ENCODE measurements around the gene IFI16.
"Not testable (repeated sequence)": the region's sequence is repeated elsewhere in the genome, so short reads cannot be mapped to it uniquely, and the experiment has no call there.

The IFI16 gene

DNA sequence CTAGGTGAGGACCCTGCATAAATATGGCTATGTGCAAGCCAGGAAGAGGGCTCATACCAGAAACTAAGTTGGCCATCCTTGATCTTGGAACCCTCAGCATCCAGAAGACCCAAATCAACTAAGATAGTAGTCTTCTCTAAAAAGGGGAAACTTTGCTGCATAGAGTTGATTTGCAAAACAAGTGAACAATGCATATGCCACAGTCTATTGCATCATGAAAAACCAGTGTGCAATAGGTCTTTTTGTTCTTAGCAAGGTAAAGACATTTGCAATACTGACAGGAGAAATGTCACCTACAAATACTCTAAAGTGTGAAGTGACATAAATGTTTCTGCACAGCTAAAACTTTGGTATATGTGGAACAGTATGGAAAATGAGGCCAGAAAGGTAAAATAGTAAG, 2.0 kb upstream of the IFI16 start:
- DNase-seq (ENCODE audit: low read depth in 2 of 2, low spot score in 1 of 2): no peak

DNA sequence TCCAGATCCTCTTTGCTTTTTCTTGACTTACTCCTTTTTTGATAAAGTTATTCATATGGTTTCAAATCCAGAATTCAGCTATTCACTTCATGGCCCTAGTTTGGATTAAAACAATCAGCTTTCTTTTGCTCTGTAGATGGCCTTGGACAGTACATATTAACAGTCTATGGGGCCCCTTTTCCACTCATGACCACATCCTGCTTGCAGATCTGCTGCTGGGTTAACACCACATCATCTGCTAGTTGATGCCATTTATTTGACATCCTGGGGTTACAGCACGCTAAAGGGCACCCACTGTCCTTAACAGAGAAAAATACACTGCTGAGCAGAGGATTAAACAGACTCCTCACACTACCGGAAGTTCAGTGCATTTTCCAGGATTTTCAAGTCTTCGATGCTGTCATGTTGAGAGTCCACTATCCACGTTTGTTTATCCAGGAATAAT, 941 bp upstream of the IFI16 start:
- DNase-seq (ENCODE audit: low read depth in 2 of 2, low spot score in 1 of 2): peak; percentile 39 to 51

DNA sequence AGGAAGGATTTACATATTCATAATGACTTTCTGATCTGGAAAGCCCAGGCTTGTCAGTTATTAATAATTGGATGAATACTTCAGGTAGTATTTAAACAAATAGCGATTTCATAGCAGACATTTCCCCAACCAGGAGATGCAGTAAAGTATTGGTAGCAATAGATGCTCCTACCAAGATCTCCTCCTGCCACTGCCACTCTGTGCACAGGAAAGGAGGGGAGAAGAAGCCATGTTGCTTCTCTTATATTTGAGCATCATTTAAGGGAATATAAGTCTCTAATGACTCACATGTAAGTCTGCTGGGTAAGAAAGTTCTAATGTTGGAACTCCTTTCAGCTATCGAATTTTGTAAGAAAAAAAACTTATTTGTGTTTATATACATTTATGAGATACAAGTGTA, 420 bp upstream of the IFI16 start:
- DNase-seq (ENCODE audit: low read depth in 2 of 2, low spot score in 1 of 2): no peak

DNA sequence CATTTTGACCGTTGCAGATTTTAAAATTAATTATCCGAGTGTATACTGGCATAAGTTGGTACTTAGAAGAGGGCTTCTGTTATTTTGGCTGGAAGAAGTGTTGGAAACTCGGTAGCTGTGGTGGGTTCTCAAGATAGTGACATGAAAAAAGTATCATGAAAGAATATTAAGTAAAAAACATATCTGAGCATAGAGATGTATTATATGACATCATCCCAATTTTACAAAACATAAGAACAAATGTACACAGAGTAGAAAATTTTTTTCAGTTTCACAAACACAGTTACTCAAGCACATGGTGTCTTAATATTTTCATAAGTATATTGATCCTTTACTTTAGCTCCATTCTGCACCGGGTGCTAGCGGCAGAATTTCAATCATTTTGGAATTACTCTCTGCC, 684 bp downstream of the IFI16 start:
- DNase-seq (ENCODE audit: low read depth in 2 of 2, low spot score in 1 of 2): no peak

DNA sequence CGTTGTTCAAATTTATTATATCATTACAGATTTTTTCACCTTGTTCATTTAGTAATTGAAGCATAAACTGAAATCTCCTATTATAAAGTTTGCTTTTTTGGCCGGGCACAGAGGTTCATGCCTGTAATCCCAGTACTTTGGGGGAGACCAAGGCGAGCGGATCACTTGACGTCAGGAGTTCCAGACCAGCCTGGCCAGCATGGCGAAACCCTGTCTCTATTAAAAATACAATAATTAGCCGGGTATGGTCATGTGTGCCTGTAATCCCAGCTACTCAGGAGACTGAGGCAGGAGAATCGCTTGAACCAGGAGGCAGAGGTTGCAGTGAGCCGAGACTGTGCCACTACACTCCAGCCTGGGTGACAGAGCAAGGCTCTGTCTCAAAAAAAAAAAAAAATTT, 1.3 kb downstream of the IFI16 start:
- not testable (repeated sequence) for DNase-seq (ENCODE audit: low read depth in 2 of 2, low spot score in 1 of 2)

DNA sequence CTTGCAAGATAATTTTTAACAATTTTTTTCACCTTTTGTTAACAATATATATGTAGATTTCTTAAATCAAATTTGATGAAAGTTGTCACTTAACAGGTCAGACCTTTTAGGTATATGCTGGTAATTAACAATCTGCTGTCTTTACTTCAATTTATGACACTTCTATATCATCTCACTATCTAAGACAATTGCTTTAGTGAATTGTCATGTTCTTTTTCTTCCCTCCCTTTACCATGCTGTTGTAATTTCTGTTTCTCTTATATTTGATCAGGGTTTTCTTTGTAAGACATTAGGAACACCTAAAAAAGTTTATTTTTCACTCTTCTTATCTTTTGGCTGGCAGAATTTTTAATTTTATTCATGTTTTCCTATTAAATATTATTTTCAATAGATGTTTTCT, 2.0 kb downstream of the IFI16 start:
- no peak for DNase-seq (ENCODE audit: low read depth in 2 of 2, low spot score in 1 of 2)

DNA sequence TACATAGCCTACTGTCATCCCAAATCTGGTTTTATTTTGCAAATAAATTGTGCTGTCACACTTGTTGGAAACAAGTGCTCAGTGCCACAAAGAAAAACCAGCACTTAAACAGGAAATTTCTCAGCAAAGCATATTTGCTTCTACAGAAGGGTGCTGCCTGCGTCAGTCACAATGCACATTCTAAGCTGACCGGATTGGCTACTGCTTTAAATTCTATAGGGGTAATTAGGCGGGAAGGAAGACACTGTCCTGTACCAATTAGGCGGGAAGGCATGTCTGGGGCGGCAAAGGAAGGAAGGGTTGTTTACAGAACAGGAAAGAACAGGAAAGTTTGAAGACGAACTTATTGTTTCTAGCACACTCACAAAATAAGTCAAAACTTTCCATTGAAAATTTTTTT, 2.8 kb downstream of the IFI16 start:
- no peak for DNase-seq (ENCODE audit: low read depth in 2 of 2, low spot score in 1 of 2)

DNA sequence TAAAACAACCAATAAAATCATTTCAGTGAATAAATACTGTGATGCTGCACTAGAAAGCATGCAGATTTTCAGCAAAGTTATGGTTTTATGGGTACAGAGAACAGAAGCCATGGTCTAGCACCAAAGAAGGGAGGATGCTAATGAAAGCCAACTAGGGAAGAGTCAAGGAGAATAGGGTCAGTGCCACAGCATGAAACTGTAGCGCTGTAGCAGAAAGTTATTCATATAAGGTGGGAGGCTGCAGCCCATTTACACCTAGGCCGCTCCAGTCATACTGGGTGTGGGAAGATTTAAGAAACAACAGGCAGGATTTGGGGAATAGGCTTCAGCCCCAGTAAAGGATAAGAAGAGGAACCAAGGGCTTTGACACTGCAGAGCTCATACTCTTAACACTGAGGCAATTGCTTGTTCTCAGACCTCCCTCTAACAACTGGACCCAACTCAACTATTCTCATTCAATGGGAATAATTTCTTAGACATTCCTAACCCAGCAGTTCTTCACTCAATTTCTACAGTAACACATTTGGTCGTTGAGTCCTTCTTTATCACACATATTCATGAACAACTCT, 4.4 kb downstream of the IFI16 start:
- no peak for DNase-seq (ENCODE audit: low read depth in 2 of 2, low spot score in 1 of 2)

DNA sequence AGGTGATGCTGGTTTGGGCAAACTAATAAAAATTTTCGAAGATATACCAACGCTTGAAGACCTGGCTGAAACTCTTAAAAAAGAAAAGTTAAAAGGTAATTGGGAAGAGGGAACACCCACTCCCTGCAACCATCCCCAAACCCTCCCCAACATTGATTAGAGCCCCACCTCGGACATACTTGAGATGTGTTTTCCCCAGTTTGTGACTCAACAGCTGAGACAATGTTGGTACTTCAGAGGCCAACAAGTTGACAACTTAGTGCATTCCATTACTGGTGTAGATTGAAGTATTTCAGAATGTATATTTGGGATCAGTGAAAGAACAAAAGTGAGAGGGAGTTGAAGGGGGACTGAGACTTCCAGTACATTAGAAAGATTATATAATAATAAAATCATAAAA, 5.1 kb downstream of the IFI16 start:
- no peak for DNase-seq (ENCODE audit: low read depth in 2 of 2, low spot score in 1 of 2)

DNA sequence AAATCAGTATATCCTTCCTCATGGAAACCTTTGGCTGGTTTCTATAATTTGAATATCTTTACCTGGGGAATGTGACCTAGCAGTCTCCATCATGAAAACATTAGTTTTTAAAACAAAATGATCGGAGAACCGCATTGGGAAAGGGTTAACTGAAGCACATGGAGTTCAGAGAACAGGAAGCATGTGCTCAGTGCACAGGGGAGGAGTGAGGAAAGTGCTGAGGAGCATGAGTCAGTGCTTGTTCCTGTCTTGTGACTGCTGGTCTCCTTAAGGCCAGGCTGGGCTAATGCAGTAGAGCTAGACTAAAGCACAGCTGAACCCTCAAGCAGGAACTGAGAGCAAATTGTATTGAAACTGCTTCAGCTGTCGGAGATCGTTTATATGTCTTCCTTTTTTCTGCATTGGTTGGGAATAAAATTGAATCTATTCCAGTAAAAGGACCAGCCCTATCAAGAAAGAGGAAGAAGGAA, 5.8 kb downstream of the IFI16 start:
- peak; percentile 39 to 54 for DNase-seq (ENCODE audit: low read depth in 2 of 2, low spot score in 1 of 2)

DNA sequence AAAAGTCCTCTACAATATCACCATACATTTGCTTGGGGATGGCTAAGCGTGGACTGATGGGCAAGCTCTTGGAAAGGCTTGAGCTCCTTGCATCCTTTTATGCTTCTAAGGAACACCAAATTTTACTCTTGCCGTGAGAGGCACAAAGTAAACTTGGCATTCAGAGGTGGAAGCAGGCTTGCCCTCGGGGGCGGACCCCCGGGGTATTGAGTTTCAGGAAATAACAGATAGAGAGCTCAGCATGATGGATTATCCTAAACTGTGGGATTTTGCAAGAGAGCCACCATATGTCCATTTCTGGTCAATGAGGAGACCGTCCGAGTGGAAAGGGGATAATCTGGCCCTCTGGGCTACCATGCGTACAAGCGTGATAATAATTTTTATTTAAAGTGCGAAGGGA, 14.0 kb downstream of the IFI16 start:
- DNase-seq (ENCODE audit: low read depth in 2 of 2, low spot score in 1 of 2): no peak

DNA sequence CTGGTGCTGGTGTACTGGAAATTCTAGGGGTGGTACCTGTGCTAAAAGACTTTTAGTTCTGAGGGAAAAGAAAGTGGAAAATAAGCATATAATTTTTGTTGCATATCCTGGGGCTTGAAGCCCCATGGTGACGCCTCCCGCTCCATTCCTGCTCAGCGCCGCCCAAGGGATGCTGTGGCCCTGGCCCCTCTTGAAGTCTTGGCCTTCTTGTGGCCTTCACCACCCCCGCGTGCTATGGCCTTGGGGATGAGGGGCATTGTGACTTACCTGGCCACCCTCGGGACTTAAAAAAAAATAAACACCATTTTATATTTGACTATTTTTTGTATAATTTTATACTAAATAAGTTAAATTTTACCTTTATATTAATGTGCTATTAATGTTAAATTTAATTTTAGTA, 15.3 kb downstream of the IFI16 start:
- no peak for DNase-seq (ENCODE audit: low read depth in 2 of 2, low spot score in 1 of 2)

DNA sequence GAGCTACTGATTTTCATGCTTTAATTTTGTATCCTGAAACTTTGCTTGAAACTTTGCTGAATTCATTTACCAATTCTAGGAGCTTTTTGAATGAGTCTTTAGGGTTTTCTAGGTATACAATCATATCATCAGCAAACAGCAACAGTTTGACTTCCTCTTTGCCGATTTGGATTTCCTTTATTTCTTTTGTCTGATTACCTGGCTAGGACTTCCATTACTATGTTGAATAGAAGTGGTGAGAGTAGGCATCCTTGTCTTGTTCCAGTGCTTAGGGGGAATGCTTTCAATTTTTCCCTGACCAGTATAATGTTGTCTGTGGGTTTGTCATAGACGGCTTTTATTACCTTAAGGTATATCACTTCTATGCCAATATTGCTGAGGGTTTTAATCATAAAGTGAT, 17.1 kb downstream of the IFI16 start:
- not testable (repeated sequence) for DNase-seq (ENCODE audit: low read depth in 2 of 2, low spot score in 1 of 2)

DNA sequence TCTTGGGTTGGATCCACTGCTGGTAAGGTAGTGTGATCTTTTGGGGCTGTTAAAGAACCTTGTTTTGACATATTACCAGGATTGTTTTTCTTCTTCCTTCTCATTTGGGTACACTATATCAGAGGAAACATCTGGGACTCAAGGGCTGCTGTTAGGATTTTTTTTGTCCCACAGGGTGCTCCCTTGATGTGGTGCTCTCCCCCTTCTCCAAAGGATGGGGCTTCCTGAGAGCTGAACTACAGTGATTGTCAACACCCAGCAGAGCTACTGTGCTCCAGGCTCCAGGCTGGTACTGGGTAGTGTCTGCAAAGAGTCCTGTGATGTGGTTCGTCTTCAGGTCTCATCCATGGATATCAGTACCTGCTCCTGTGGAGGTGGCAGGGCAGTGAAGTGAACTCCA, 20.6 kb downstream of the IFI16 start:
- DNase-seq (ENCODE audit: low read depth in 2 of 2, low spot score in 1 of 2): no peak

DNA sequence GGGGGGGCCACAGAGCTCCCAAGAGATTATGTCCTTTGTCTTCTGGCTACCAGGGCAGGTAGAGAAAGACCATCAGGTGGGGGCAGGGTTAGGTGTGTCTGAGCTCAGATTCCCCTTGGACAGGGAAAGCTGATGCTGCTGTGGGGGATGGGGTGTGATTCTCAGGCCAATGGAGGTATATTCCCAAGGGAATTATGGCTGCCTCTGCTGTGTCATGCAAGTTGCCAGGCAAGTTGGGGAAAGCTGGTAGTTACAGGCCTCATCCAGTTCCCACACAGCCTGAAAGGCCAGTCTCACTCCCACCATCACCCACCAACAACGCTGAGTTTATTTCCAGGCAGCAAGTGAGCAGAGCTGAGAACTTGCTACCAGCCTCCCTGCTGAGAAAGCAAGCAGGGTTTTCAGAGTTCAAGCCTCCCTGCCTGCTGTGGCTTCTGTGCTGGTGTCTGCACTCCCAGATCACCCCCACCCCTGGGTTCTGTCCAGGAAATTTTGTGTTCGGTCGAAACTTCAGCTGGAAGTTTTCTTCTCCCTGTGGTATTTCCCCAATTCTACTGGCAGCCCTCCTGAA, 21.3 kb downstream of the IFI16 start:
- no peak for DNase-seq (ENCODE audit: low read depth in 2 of 2, low spot score in 1 of 2)

DNA sequence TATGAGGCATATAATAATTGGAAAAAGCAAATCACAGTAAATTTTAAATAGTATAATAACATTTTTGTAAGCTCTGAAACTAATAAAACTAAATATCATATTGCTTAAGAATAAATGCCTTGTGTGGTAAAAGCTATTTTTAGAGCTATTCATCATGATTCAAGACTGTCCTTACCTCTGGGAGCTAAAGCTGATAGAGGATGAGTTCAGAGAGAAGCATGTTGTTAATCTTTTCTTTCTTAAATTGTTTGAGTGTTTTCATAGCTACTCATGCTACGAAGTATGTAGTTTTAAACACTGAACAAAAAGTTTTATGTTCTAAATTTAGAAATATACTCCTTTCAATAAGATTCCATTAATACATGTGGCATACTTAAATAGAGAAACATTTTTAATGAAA, 30.5 kb downstream of the IFI16 start:
- DNase-seq (ENCODE audit: low read depth in 2 of 2, low spot score in 1 of 2): no peak

DNA sequence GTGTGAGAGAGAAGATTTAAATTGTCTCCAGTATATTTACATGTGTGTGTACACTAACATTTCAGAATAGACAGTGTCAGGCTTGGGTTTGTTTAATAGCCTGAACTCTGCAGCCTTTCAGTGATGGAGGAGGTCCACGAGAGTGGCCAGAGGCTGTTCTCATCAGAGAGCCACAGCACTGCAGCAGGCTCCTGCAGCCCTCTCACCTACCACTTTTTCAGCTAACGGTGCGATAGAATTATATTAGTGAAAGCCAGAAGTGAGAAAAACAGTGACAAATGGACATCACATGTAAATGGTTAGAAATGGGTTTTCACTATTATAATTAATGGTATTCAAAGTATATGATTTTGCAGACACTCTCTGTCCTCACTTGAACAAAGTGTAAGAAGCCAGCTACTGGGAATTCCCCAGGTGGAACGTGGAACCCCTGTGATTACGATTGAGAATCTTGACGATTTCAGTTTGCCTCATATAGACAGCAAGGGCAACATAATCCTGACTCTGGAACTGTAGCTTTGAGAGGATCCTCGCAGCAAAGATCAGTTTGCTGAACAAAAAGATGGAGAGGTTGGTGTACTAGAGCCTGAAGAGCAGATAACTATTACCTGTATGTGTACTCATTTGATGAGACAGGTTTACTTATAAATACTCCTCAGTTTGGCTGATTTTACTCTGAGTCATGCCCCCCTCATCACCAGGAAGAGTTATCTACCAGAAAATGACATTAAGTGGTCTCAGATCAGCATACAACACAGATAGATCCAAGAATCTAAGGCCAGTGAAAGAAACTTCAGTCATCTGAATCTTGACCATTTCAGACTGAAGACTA, 31.4 kb downstream of the IFI16 start:
- DNase-seq (ENCODE audit: low read depth in 2 of 2, low spot score in 1 of 2): no peak

DNA sequence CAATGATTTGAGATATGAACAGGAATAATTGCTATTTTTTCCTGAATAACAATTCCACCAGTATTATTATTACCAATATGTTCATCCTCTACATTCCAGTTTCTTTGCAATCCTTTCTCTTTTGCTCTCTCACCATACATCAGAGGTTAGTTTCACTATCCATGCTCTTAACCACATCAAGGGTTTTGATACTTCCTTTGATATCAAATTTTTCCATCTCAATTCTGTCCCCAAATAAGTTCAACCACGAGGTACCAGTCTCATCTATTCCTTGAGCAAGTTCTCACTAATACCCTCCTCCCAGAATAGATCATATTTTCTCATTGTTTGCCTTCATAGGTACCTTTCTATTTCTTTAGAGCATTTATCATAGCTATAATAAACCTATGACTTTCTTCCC, 36.8 kb downstream of the IFI16 start:
- not testable (repeated sequence) for DNase-seq (ENCODE audit: low read depth in 2 of 2, low spot score in 1 of 2)

DNA sequence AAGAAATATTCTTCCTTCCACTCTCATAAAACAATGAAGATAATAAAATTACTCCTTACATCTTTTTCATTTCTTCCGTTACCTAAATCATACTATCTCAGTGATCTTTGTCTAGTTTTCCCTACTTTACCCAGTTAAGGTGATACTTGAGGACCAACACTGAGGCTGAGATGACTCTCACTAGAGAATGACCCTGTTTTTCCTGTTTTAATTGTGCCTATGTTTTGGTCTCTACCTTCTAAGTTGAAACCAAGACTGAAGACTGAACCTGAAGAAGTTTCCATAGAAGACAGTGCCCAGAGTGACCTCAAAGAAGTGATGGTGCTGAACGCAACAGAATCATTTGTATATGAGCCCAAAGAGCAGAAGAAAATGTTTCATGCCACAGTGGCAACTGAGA, 41.7 kb downstream of the IFI16 start:
- DNase-seq (ENCODE audit: low read depth in 2 of 2, low spot score in 1 of 2): no peak

DNA sequence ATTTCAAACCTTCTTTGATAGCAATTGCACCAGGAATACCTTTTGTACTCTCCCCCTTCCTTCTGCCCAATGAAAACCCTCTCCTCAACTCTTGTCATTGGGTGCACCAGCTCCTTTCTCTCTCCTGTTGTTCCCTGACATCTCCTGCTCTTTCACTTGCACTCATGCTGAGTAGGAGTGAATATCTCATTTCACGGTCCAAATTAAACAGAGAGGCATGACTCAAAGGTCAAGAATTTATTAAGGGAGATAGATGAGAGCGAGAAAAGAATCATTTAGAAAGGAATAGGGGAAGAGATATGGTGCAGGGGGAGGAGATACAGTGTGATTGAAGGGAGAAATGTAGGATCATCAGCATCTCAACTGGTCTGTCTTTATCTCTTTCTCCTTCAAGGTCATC, 44.7 kb downstream of the IFI16 start:
- no peak for DNase-seq (ENCODE audit: low read depth in 2 of 2, low spot score in 1 of 2)

DNA sequence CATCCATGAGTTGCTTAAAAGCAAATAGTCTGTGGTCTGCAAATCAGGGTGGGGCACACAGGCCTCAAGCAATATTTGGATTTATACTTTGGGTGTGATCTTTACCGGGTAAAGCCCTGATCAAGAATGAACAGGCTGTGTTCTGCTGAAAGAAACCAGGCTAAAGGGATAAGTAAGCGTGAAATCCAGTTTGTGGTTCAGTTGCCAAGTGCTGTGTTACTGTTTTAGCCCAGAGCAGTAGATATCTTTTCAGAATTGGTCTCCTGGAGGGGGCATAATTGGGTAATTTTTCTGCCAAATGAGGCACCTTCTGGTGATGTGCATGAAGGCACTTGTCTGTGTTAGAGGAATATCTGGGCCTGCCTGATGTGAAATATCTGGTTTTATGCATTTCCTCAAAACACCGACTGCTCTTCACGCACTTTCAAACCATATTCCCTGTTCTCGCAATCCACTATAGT, 45.5 kb downstream of the IFI16 start:
- DNase-seq (ENCODE audit: low read depth in 2 of 2, low spot score in 1 of 2): no peak

DNA sequence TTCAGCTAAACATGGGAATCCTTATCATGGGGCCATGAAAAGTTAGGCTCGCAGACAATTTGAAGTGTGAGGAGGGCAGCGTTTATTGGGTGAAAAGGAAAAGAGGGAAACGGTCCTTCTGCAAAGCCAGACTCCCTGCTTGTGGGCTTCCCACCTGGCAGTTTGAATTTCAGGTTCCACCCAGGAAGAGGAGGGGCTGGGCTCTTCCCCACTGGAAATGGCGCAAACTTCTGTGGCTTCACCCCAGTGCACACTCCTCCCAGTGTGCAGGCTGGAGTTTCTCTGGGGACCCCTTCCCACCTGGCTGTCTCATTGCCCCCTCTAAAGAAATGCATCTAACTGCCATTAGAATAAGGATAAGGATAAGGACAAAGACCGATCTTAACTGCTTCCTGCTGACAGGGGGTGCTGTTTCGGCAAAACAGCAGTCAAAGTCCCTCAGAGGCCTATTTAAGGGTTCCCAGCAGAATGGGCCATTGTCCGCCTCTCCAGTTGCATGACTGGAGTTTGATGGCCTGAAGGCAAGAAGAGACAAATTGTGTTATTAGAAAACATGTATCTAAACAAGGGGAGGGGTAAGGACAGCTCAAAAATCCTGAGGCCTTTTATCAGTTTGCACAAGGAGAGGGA, 46.5 kb downstream of the IFI16 start:
- DNase-seq (ENCODE audit: low read depth in 2 of 2, low spot score in 1 of 2): no peak

Measured in stimulated activated CD8-positive, alpha-beta memory T cell treated with anti-CD3 and anti-CD28 coated beads, Interleukin-4, amount 100 ng/mL, for 4 hours (primary cell).